Fibroblast of skin of scalp (primary cell): ENCODE measurements around the gene ZC3H7B. TPM values are rescaled to one million over a fixed set of nuclear protein-coding genes. Genes with fewer than 3 reads are reported as not detected.
"Not testable (repeated sequence)": the region's sequence is repeated elsewhere in the genome, so short reads cannot be mapped to it uniquely, and the experiment has no call there.

Source experiments
- DNase-seq: peaks from one replicate; pipeline ENCODE4 v3.0.0-alpha.2; 2013
- polyA plus RNA-seq, 2 experiments: library from polyadenylated mRNA; unstranded; fragments of 120-200 nt; gene quantifications; one replicate each; pipeline ENCODE4 v1.2.1, GENCODE V29; 2013; ENCODE audit not compliant: insufficient read length in 2 of 2

Gene ZC3H7B
- 57.6 TPM for polyA plus RNA-seq (2013, experiment 1 of 2; ENCODE audit: insufficient read length)
- 53.7 TPM for polyA plus RNA-seq (2013, experiment 2 of 2; ENCODE audit: insufficient read length)

- peak; percentile 85 for DNase-seq
Measured at GRCh38 chr22:41301085-41302020, at the start of gene ZC3H7B. Gene ZC3H7B, plus strand, starts transcription at chr22:41301525. Its CDS starts 19,136 bp downstream, at chr22:41320661.

GRCh38 chr22:41252365-41252764 is 49.0 kb upstream of the ZC3H7B start:
- DNase-seq = no peak

- no peak for DNase-seq
Measured at GRCh38 chr22:41254230-41254629, 47.1 kb upstream of the ZC3H7B start.

GRCh38 chr22:41256254-41257253 is 44.8 kb upstream of the ZC3H7B start:
- DNase-seq = peak; percentile 25

- DNase-seq = no peak
Measured at GRCh38 chr22:41257696-41258095, 43.6 kb upstream of the ZC3H7B start.

GRCh38 chr22:41259756-41260155 is 41.6 kb upstream of the ZC3H7B start:
- not testable (repeated sequence) for DNase-seq

GRCh38 chr22:41260871-41261270 is 40.5 kb upstream of the ZC3H7B start:
- DNase-seq = no peak

GRCh38 chr22:41261541-41262249 is 39.6 kb upstream of the ZC3H7B start:
- no peak for DNase-seq

GRCh38 chr22:41262250-41262765 is 39.0 kb upstream of the ZC3H7B start:
- no peak for DNase-seq

GRCh38 chr22:41263704-41264103 is 37.6 kb upstream of the ZC3H7B start:
- DNase-seq = no peak

GRCh38 chr22:41264408-41264941 is 36.9 kb upstream of the ZC3H7B start:
- no peak for DNase-seq

- no peak for DNase-seq
Measured at GRCh38 chr22:41267958-41268357, 33.4 kb upstream of the ZC3H7B start.

- no peak for DNase-seq
Measured at GRCh38 chr22:41271787-41272186, 29.5 kb upstream of the ZC3H7B start.

GRCh38 chr22:41273128-41273527 is 28.2 kb upstream of the ZC3H7B start:
- no peak for DNase-seq

- no peak for DNase-seq
Measured at GRCh38 chr22:41274856-41275255, 26.5 kb upstream of the ZC3H7B start.

GRCh38 chr22:41280065-41280464 is 21.3 kb upstream of the ZC3H7B start:
- DNase-seq = no peak

GRCh38 chr22:41280854-41281253 is 20.5 kb upstream of the ZC3H7B start:
- no peak for DNase-seq

- DNase-seq = no peak
Measured at GRCh38 chr22:41284465-41284864, 16.9 kb upstream of the ZC3H7B start.

- DNase-seq = peak; percentile 83
Measured at GRCh38 chr22:41285441-41285819, 15.9 kb upstream of the ZC3H7B start.

- peak; percentile 98 for DNase-seq
Measured at GRCh38 chr22:41285820-41286638, 15.3 kb upstream of the ZC3H7B start, which contains the start of gene RANGAP1. Gene RANGAP1, minus strand, starts transcription at chr22:41286187. Its CDS starts 5,143 bp downstream, at chr22:41281044.
